NT2/D1 (cell line): ENCODE measurements around the gene RNF121.

Experiments
- SUZ12 ChIP-seq: IDR thresholded peaks from 2 replicates; pipeline ENCODE4 v1.6.1; 2011; ENCODE audit not compliant: insufficient read length, insufficient read depth; ENCODE audit errors: extremely low read depth
- YY1 ChIP-seq: IDR thresholded peaks from 2 replicates; pipeline ENCODE4 v1.6.1; 2011; ENCODE audit not compliant: insufficient read length, insufficient read depth
- ZNF274 ChIP-seq: IDR thresholded peaks from 2 replicates; pipeline ENCODE4 v1.6.1; 2011; ENCODE audit warnings: mild to moderate bottlenecking, low read depth, low read length

- TF ChIP-seq YY1 = no peak
- no peak for TF ChIP-seq SUZ12
- TF ChIP-seq ZNF274 = no peak
These were observed 768 bp upstream of the RNF121 start, which contains the start of gene XNDC1N for GRCh38 chr11:71927820-71928736.
